Trophoblast cell (in vitro differentiated cells and primary cell): ENCODE data around the gene RNF25.

ENCODE experiments used
- DNase-seq, 2 donors: peaks; one replicate each; pipeline ENCODE4 v3.0.0-alpha.2; 2016
- H2AFZ ChIP-seq: 2 replicates; pipeline ENCODE4 v1.6.1; 2013; ENCODE audit warnings: low read length, moderate library complexity, mild to moderate bottlenecking; ENCODE audit not compliant: insufficient read depth, poor library complexity
- H2AK5ac ChIP-seq: 2 replicates; pipeline ENCODE4 v1.6.1; 2013; ENCODE audit warnings: mild to moderate bottlenecking, low read length
- H2BK120ac ChIP-seq: 2 replicates; pipeline ENCODE4 v1.6.1; 2013; ENCODE audit warnings: low read length, mild to moderate bottlenecking, moderate library complexity; ENCODE audit not compliant: insufficient read depth, poor library complexity
- H2BK12ac ChIP-seq: 2 replicates; pipeline ENCODE4 v1.6.1; 2013; ENCODE audit warnings: mild to moderate bottlenecking, low read length, moderate library complexity
- H2BK5ac ChIP-seq: 2 replicates; pipeline ENCODE4 v1.6.1; 2013; ENCODE audit warnings: low read length, low read depth, moderate library complexity, mild to moderate bottlenecking; ENCODE audit not compliant: poor library complexity
- H3K14ac ChIP-seq: 2 replicates; pipeline ENCODE4 v1.6.1; 2013; ENCODE audit warnings: mild to moderate bottlenecking, low read length
- H3K18ac ChIP-seq: 2 replicates; pipeline ENCODE4 v1.6.1; 2013; ENCODE audit warnings: mild to moderate bottlenecking, low read length
- H3K23ac ChIP-seq: 2 replicates; pipeline ENCODE4 v1.6.1; 2013; ENCODE audit warnings: low read length
- H3K27ac ChIP-seq: 2 replicates; pipeline ENCODE4 v1.5.1; 2013; ENCODE audit warnings: low read depth, mild to moderate bottlenecking, inconsistent platforms, low read length, moderate library complexity
- H3K27me3 ChIP-seq: 2 replicates; pipeline ENCODE4 v1.6.1; 2013; ENCODE audit warnings: inconsistent platforms, mild to moderate bottlenecking, low read length, moderate library complexity; ENCODE audit not compliant: insufficient read depth
- H3K36me3 ChIP-seq, 2 experiments: 1 replicate in 1 of 2; 2 replicates in 1 of 2; pipeline ENCODE4 v1.6.1; 2013; ENCODE audit warnings: low read length in 2 of 2, mild to moderate bottlenecking in 2 of 2, moderate library complexity in 1 of 2; ENCODE audit not compliant: insufficient read depth in 2 of 2, control insufficient read depth in 1 of 2
- H3K4ac ChIP-seq: 2 replicates; pipeline ENCODE4 v1.6.1; 2013; ENCODE audit warnings: low read depth, mild to moderate bottlenecking, low read length, moderate library complexity
- H3K4me1 ChIP-seq, 2 experiments: 1 replicate in 1 of 2; 2 replicates in 1 of 2; pipeline ENCODE4 v1.6.1; 2013; ENCODE audit warnings: low read length in 2 of 2, mild to moderate bottlenecking in 2 of 2, moderate library complexity in 1 of 2; ENCODE audit not compliant: insufficient read depth in 2 of 2, control insufficient read depth in 1 of 2
- H3K4me2 ChIP-seq: 2 replicates; pipeline ENCODE4 v1.6.1; 2013; ENCODE audit warnings: inconsistent platforms, mild to moderate bottlenecking, low read length, moderate library complexity
- H3K4me3 ChIP-seq: 2 replicates; pipeline ENCODE4 v1.5.1; 2013; ENCODE audit warnings: mild to moderate bottlenecking, low read depth, low read length, inconsistent platforms
- H3K79me1 ChIP-seq: one replicate; pipeline ENCODE4 v1.6.1; 2013; ENCODE audit warnings: low read length
- H3K79me2 ChIP-seq: 2 replicates; pipeline ENCODE4 v1.6.1; 2013; ENCODE audit warnings: low read length, mild to moderate bottlenecking; ENCODE audit not compliant: control insufficient read depth, insufficient read depth, poor library complexity
- H3K9ac ChIP-seq: 2 replicates; pipeline ENCODE4 v1.6.1; 2013; ENCODE audit warnings: mild to moderate bottlenecking, low read length
- H3K9me3 ChIP-seq: 2 replicates; pipeline ENCODE4 v1.6.1; 2013; ENCODE audit warnings: low read depth, mild to moderate bottlenecking, control low read depth, inconsistent platforms, low read length; ENCODE audit not compliant: insufficient read depth
- H4K12ac ChIP-seq: 2 replicates; pipeline ENCODE4 v1.6.1; 2013; ENCODE audit warnings: low read depth, mild to moderate bottlenecking, low read length, moderate library complexity
- H4K8ac ChIP-seq: 2 replicates; pipeline ENCODE4 v1.6.1; 2013; ENCODE audit warnings: low read depth, mild to moderate bottlenecking, low read length, moderate library complexity
- H4K91ac ChIP-seq: one replicate; pipeline ENCODE4 v1.6.1; 2013; ENCODE audit warnings: low read depth, mild to moderate bottlenecking, low read length, moderate library complexity
- WGBS: extraction: QIAGEN DNeasy Blood & Tissue Kit; methylation state at CpG from one replicate; pipeline ENCODE4 v1.1.7; 2013; ENCODE audit warnings: missing lambda C conversion rate; ENCODE audit not compliant: insufficient read length, insufficient coverage; ENCODE audit errors: extremely low coverage; 5-methylcytosine and 5-hydroxymethylcytosine counted together

RNF25 gene

GRCh38 chr2:218642786-218643185 lies 29.0 kb downstream of the RNF25 start:
- Histone ChIP-seq H2BK12ac (no peak overlapping the region), H3K18ac (no peak overlapping the region), H3K14ac (no peak overlapping the region), H3K4me1 (no peaks in the 10 kb centered on the region), H3K4ac (no peak overlapping the region), H2AK5ac (no peak overlapping the region), H3K23ac (no peak overlapping the region), H3K27ac (no peak overlapping the region), H4K12ac (no peak overlapping the region), H3K4me2 (no peak overlapping the region), H3K79me1 (no peaks in the 10 kb centered on the region), H2BK5ac (no peak overlapping the region), H3K9me3 (peaks cover 4% of the 10 kb centered on the region), H2BK120ac (no peak overlapping the region), H3K36me3 (peaks cover 60 to 72% of the 10 kb centered on the region in 2 experiments), H3K4me3 (no peak overlapping the region), H4K91ac (no peak overlapping the region), H3K27me3 (no peaks in the 10 kb centered on the region), H2AFZ (no peak overlapping the region), H3K79me2 (no peaks in the 10 kb centered on the region), H3K9ac (no peak overlapping the region), H4K8ac (no peak overlapping the region)
- WGBS: no CpG with 5 or more reads among the region's 17 CpGs
- no peak for DNase-seq

- Histone ChIP-seq H3K79me2 (no peaks in the 10 kb centered on the region), H4K91ac (no peak overlapping the region), H3K9me3 (peaks cover 4% of the 10 kb centered on the region), H2BK120ac (no peak overlapping the region), H3K4me3 (no peak overlapping the region), H3K4me2 (no peak overlapping the region), H4K12ac (no peak overlapping the region), H3K4ac (no peak overlapping the region), H3K79me1 (no peaks in the 10 kb centered on the region), H3K9ac (no peak overlapping the region), H2BK12ac (no peak overlapping the region), H4K8ac (no peak overlapping the region), H3K27me3 (no peaks in the 10 kb centered on the region), H3K36me3 (peaks cover 58 to 72% of the 10 kb centered on the region in 2 experiments), H3K27ac (no peak overlapping the region), H2BK5ac (no peak overlapping the region), H2AK5ac (no peak overlapping the region), H3K18ac (no peak overlapping the region), H3K14ac (no peak overlapping the region), H3K23ac (no peak overlapping the region), H3K4me1 (no peaks in the 10 kb centered on the region), H2AFZ (no peak overlapping the region)
- no CpG with 5 or more reads among the region's 18 CpGs for WGBS
- no peak for DNase-seq
Observed at GRCh38 chr2:218642121-218642656, 29.6 kb downstream of the RNF25 start.

GRCh38 chr2:218638372-218638771 lies 33.4 kb downstream of the RNF25 start:
- no peak for DNase-seq
- Histone ChIP-seq H3K79me1 (no peaks in the 10 kb centered on the region), H3K79me2 (no peaks in the 10 kb centered on the region), H3K14ac (no peak overlapping the region), H2AK5ac (no peak overlapping the region), H4K91ac (no peak overlapping the region), H3K9ac (no peak overlapping the region), H3K27me3 (no peaks in the 10 kb centered on the region), H3K18ac (no peak overlapping the region), H3K4me2 (no peak overlapping the region), H3K36me3 (peaks cover 47 to 72% of the 10 kb centered on the region in 2 experiments), H4K8ac (no peak overlapping the region), H2BK12ac (no peak overlapping the region), H3K23ac (no peak overlapping the region), H3K4me1 (no peaks in the 10 kb centered on the region), H3K4me3 (peak overlapping the region; percentile 27), H2BK5ac (no peak overlapping the region), H4K12ac (no peak overlapping the region), H2BK120ac (no peak overlapping the region), H2AFZ (no peak overlapping the region), H3K4ac (no peak overlapping the region), H3K9me3 (no peaks in the 10 kb centered on the region), H3K27ac (no peak overlapping the region)
- WGBS: no CpG with 5 or more reads among the region's 18 CpGs

GRCh38 chr2:218635719-218636118 lies 36.1 kb downstream of the RNF25 start:
- no CpG with 5 or more reads among the region's 5 CpGs for WGBS
- Histone ChIP-seq H3K79me1 (no peaks in the 10 kb centered on the region), H3K4ac (no peak overlapping the region), H3K27me3 (no peaks in the 10 kb centered on the region), H2BK12ac (no peak overlapping the region), H3K9me3 (no peaks in the 10 kb centered on the region), H3K4me1 (no peaks in the 10 kb centered on the region), H3K27ac (no peak overlapping the region), H4K12ac (no peak overlapping the region), H3K79me2 (no peaks in the 10 kb centered on the region), H3K4me2 (no peak overlapping the region), H3K23ac (no peak overlapping the region), H3K14ac (no peak overlapping the region), H3K9ac (no peak overlapping the region), H2BK5ac (no peak overlapping the region), H2BK120ac (no peak overlapping the region), H3K18ac (no peak overlapping the region), H3K36me3 (peaks cover 31 to 55% of the 10 kb centered on the region in 2 experiments), H3K4me3 (no peak overlapping the region), H4K91ac (no peak overlapping the region), H4K8ac (no peak overlapping the region), H2AK5ac (no peak overlapping the region), H2AFZ (no peak overlapping the region)
- DNase-seq: no peak
